H9 (cell line): ENCODE results near the gene AZGP1. TPM values are rescaled to one million over a fixed set of nuclear protein-coding genes. Genes with fewer than 3 reads are reported as not detected.

ENCODE experiments used
- DNase-seq: peaks from one replicate; pipeline ENCODE4 v3.0.0-alpha.2; 2017
- H2AFZ ChIP-seq: one replicate; pipeline ENCODE4 v1.6.1; 2013; ENCODE audit warnings: mild to moderate bottlenecking, low read length, control low read depth, moderate library complexity
- H2AK5ac ChIP-seq: 2 replicates; pipeline ENCODE4 v1.6.1; 2013; ENCODE audit warnings: low read length, control low read depth, mixed read lengths; ENCODE audit not compliant: insufficient read length
- H2BK120ac ChIP-seq: one replicate; pipeline ENCODE4 v1.6.1; 2013; ENCODE audit warnings: low read depth, mild to moderate bottlenecking, low read length, control low read depth, inconsistent platforms; ENCODE audit not compliant: poor library complexity, severe bottlenecking
- H2BK12ac ChIP-seq: 2 replicates; pipeline ENCODE4 v1.6.1; 2013; ENCODE audit warnings: low read length, control low read depth, mixed read lengths, low read depth; ENCODE audit not compliant: insufficient read length
- H2BK15ac ChIP-seq: 2 replicates; pipeline ENCODE4 v1.6.1; 2013; ENCODE audit warnings: low read depth, low read length, control low read depth
- H2BK20ac ChIP-seq: one replicate; pipeline ENCODE4 v1.6.1; 2013; ENCODE audit warnings: low read depth, mild to moderate bottlenecking, low read length, control low read depth, inconsistent platforms; ENCODE audit not compliant: poor library complexity, severe bottlenecking
- H2BK5ac ChIP-seq: 2 replicates; pipeline ENCODE4 v1.6.1; 2013; ENCODE audit warnings: low read length, control low read depth, mixed read lengths; ENCODE audit not compliant: insufficient read length
- H3K14ac ChIP-seq: 2 replicates; pipeline ENCODE4 v1.6.1; 2013; ENCODE audit warnings: low read length, control low read depth; ENCODE audit not compliant: insufficient read depth
- H3K18ac ChIP-seq: 2 replicates; pipeline ENCODE4 v1.6.1; 2013; ENCODE audit warnings: low read depth, mild to moderate bottlenecking, mixed read lengths, low read length, control low read depth; ENCODE audit not compliant: insufficient read length
- H3K23ac ChIP-seq: 2 replicates; pipeline ENCODE4 v1.6.1; 2013; ENCODE audit warnings: low read length, control low read depth, mixed read lengths, low read depth; ENCODE audit not compliant: insufficient read length
- H3K23me2 ChIP-seq: 2 replicates; pipeline ENCODE4 v1.6.1; 2013; ENCODE audit warnings: low read depth, mild to moderate bottlenecking, mixed read lengths, low read length, control low read depth; ENCODE audit not compliant: insufficient read length, poor library complexity, severe bottlenecking
- H3K27ac ChIP-seq: 2 replicates; pipeline ENCODE4 v1.5.1; 2013; ENCODE audit warnings: low read length, control low read depth, mixed read lengths, low read depth; ENCODE audit not compliant: insufficient read length
- H3K27me3 ChIP-seq: 2 replicates; pipeline ENCODE4 v1.6.1; 2013; ENCODE audit warnings: low read length, control low read depth, inconsistent platforms; ENCODE audit not compliant: insufficient read depth
- H3K4ac ChIP-seq: 2 replicates; pipeline ENCODE4 v1.6.1; 2013; ENCODE audit warnings: low read depth, mild to moderate bottlenecking, control low read depth, inconsistent platforms, low read length, moderate library complexity
- H3K4me1 ChIP-seq: 2 replicates; pipeline ENCODE4 v1.6.1; 2013; ENCODE audit warnings: low read length, control low read depth, inconsistent platforms; ENCODE audit not compliant: insufficient read depth
- H3K4me2 ChIP-seq: 2 replicates; pipeline ENCODE4 v1.6.1; 2013; ENCODE audit warnings: low read length, control low read depth, mixed read lengths; ENCODE audit not compliant: insufficient read length, insufficient read depth
- H3K56ac ChIP-seq: 2 replicates; pipeline ENCODE4 v1.6.1; 2013; ENCODE audit warnings: low read depth, mild to moderate bottlenecking, mixed read lengths, low read length, control low read depth; ENCODE audit not compliant: insufficient read length
- H3K79me1 ChIP-seq: 2 replicates; pipeline ENCODE4 v1.6.1; 2013; ENCODE audit warnings: low read depth, mild to moderate bottlenecking, moderate library complexity, low read length, control low read depth, inconsistent platforms; ENCODE audit not compliant: insufficient read depth, poor library complexity, severe bottlenecking
- H3K79me2 ChIP-seq: 2 replicates; pipeline ENCODE4 v1.6.1; 2013; ENCODE audit warnings: low read length, control low read depth, inconsistent platforms; ENCODE audit not compliant: insufficient read depth
- H3K9ac ChIP-seq: 2 replicates; pipeline ENCODE4 v1.6.1; 2013; ENCODE audit warnings: low read length, control low read depth, mixed read lengths; ENCODE audit not compliant: insufficient read length; ENCODE audit errors: extremely low read depth
- H3K9me3 ChIP-seq: one replicate; pipeline ENCODE4 v1.6.1; 2013; ENCODE audit warnings: low read depth, low read length, inconsistent platforms; ENCODE audit not compliant: control insufficient read depth
- H3T11ph ChIP-seq: one replicate; pipeline ENCODE4 v1.6.1; 2013; ENCODE audit warnings: mild to moderate bottlenecking, low read length, control low read depth, inconsistent platforms
- H4K20me1 ChIP-seq: one replicate; pipeline ENCODE4 v1.6.1; 2013; ENCODE audit not compliant: control insufficient read depth, insufficient read length, insufficient read depth
- H4K5ac ChIP-seq: 2 replicates; pipeline ENCODE4 v1.6.1; 2013; ENCODE audit warnings: low read depth, mild to moderate bottlenecking, mixed read lengths, low read length, control low read depth; ENCODE audit not compliant: insufficient read length
- H4K8ac ChIP-seq: replicated peaks from 2 replicates; pipeline ENCODE4 v1.6.1; 2013; ENCODE audit warnings: low read length, control low read depth, mixed read lengths, low read depth; ENCODE audit not compliant: insufficient read length
- H4K91ac ChIP-seq: 2 replicates; pipeline ENCODE4 v1.6.1; 2013; ENCODE audit warnings: low read depth, mild to moderate bottlenecking, moderate library complexity, mixed read lengths, low read length, control low read depth; ENCODE audit not compliant: insufficient read length
- H3K27ac Mint-ChIP-seq, 3 experiments: 2 replicates in 2 of 3; 3 replicates in 1 of 3; pipeline ENCODE4 v1.8.0; 2020 to 2021; ENCODE audit warnings: mixed read lengths in 3 of 3, mild to moderate bottlenecking in 1 of 3, moderate library complexity in 1 of 3
- H3K27me3 Mint-ChIP-seq: 2 replicates; pipeline ENCODE4 v1.8.0; 2021; ENCODE audit warnings: low read depth, mild to moderate bottlenecking, moderate library complexity, mixed read lengths
- H3K36me3 Mint-ChIP-seq, 3 experiments: 2 replicates in 2 of 3; 3 replicates in 1 of 3; pipeline ENCODE4 v1.8.0; 2020 to 2021; ENCODE audit warnings: low read depth in 3 of 3, mixed read lengths in 3 of 3; ENCODE audit not compliant: insufficient read depth in 1 of 3
- H3K4me1 Mint-ChIP-seq, 2 experiments: 2 replicates each; pipeline ENCODE4 v1.8.0; 2020; ENCODE audit warnings: mixed read lengths in 2 of 2
- H3K4me3 Mint-ChIP-seq, 2 experiments: 2 replicates in 1 of 2; 3 replicates in 1 of 2; pipeline ENCODE4 v1.8.0; 2020 to 2021; ENCODE audit warnings: mild to moderate bottlenecking in 2 of 2, mixed read lengths in 2 of 2, moderate library complexity in 1 of 2
- H3K9me3 Mint-ChIP-seq, 2 experiments: 2 replicates in 1 of 2; 3 replicates in 1 of 2; pipeline ENCODE4 v1.8.0; 2020; ENCODE audit warnings: mild to moderate bottlenecking in 2 of 2, mixed read lengths in 2 of 2, moderate library complexity in 1 of 2
- WGBS: extraction: QIAGEN DNeasy Blood & Tissue Kit; methylation state at CpG from one replicate; pipeline ENCODE4 v1.1.7; 2013; ENCODE audit warnings: missing lambda C conversion rate, low lambda C conversion rate, mixed read lengths; ENCODE audit not compliant: insufficient read length; ENCODE audit errors: extremely low coverage; 5-methylcytosine and 5-hydroxymethylcytosine counted together
- total RNA-seq: library from RNA; stranded (reverse); gene quantifications from 2 replicates; pipeline ENCODE4 v1.2.1, GENCODE V29; 2021
- TF ChIP-seq, protein P1 (sequence below): fragments of 200-600 bp; sonication (generic); conservative IDR thresholded peaks from 3 replicates; pipeline ENCODE4 v1.8.0; 2021; ENCODE audit warnings: antibody characterized with exemption, mild to moderate bottlenecking

AZGP1 gene
- total RNA-seq, 1 experiment from 2014 or later = not detected

- no peak overlapping the region for H3K14ac ChIP-seq
- no peak overlapping the region for H3K23ac ChIP-seq
- H4K5ac ChIP-seq = no peak overlapping the region
- H2BK15ac ChIP-seq = no peak overlapping the region
- H3K4me2 ChIP-seq = no peak overlapping the region
- no peak overlapping the region for H3K18ac ChIP-seq
- no peak overlapping the region for H2BK5ac ChIP-seq
- WGBS = no CpG with 5 or more reads among the region's 8 CpGs
- H3K27me3 ChIP-seq = no peaks in the 10 kb centered on the region
- no peak overlapping the region for H2BK12ac ChIP-seq
- H3K9ac ChIP-seq = no peak overlapping the region
- TF ChIP-seq, protein P1, sequence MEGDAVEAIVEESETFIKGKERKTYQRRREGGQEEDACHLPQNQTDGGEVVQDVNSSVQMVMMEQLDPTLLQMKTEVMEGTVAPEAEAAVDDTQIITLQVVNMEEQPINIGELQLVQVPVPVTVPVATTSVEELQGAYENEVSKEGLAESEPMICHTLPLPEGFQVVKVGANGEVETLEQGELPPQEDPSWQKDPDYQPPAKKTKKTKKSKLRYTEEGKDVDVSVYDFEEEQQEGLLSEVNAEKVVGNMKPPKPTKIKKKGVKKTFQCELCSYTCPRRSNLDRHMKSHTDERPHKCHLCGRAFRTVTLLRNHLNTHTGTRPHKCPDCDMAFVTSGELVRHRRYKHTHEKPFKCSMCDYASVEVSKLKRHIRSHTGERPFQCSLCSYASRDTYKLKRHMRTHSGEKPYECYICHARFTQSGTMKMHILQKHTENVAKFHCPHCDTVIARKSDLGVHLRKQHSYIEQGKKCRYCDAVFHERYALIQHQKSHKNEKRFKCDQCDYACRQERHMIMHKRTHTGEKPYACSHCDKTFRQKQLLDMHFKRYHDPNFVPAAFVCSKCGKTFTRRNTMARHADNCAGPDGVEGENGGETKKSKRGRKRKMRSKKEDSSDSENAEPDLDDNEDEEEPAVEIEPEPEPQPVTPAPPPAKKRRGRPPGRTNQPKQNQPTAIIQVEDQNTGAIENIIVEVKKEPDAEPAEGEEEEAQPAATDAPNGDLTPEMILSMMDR = no peak
- H4K91ac ChIP-seq = no peak overlapping the region
- no peak overlapping the region for H3T11ph ChIP-seq
- H3K79me2 ChIP-seq = no peaks in the 10 kb centered on the region
- no peak overlapping the region for H2BK120ac ChIP-seq
- H3K36me3 Mint-ChIP-seq = no peaks in the 10 kb centered on the region
- no peaks in the 10 kb centered on the region for H4K20me1 ChIP-seq
- peaks cover 5 to 6% of the 10 kb centered on the region in 2 experiments for H3K4me1 Mint-ChIP-seq
- H3K4ac ChIP-seq = no peak overlapping the region
- no peak overlapping the region for H3K56ac ChIP-seq
- H4K8ac ChIP-seq = no peak overlapping the region
- no peak overlapping the region for H2AFZ ChIP-seq
- no peak overlapping the region for H2AK5ac ChIP-seq
- DNase-seq = no peak
- no peaks in the 10 kb centered on the region for H3K23me2 ChIP-seq
- H3K27ac Mint-ChIP-seq = no peak overlapping the region
- H3K4me3 Mint-ChIP-seq = no peak overlapping the region
- H3K9me3 ChIP-seq = no peaks in the 10 kb centered on the region
- H3K27me3 Mint-ChIP-seq = peaks cover 5% of the 10 kb centered on the region
- no peaks in the 10 kb centered on the region for H3K4me1 ChIP-seq
- no peaks in the 10 kb centered on the region for H3K79me1 ChIP-seq
- H3K27ac ChIP-seq = no peak overlapping the region
- H2BK20ac ChIP-seq = no peak overlapping the region
- H3K9me3 Mint-ChIP-seq = no peaks in the 10 kb centered on the region; a peak in 2 of 5 replicates
Measured at GRCh38 chr7:99994819-99995218, 19.0 kb upstream of the AZGP1 start.
